ENCODE results near the gene SAMD11.
"Not testable (repeated sequence)": the region's sequence is repeated elsewhere in the genome, so short reads cannot be mapped to it uniquely, and the experiment has no call there.

SAMD11 gene

GRCh38 chr1:978069-978834 is 54.5 kb downstream of the SAMD11 start:
- no peak for FAIRE-seq

DNA sequence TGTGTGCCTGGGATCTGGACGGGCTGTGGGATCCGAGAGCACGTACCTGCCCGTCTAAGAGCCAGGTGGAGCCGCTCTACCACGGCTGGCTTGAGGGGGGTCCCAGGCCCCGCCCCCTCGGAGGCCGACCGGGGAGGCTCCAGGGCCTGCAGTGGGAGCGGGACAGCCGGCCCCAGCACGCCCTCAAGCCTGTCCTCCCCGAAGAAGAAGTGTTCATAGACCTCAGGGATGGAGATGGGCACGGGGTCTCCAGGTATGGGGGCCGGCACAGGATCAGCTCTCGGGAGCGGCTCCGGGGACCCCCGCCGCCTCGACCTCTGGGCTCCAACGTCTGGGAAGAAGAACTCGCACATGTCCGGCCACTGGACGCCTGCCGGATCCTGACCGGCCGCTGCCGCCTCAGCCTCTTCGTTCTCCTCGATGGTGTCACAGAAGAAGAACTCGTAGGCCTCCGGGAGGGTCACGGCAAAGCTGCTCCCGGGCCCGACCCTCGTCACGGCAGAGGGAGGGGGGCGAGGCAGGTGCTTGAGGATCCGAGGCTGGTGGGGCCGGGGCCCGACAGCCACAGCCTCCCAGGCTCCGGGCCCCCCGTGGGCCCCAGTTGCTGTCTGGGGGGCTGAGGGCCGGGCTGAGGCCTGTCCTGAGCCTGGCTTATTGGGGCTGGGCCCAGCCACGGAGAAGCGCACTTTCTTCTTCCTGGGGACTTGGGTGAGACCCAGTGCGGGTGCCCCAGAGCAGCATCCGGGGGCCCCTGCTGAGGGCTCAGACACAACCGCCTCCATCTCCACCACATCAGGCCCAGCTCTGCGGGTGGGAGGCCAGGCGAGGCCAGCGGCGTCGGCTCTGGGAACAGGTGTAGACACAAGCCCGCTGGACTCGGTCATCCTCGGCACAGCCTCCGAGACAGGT is 55.4 kb downstream of the SAMD11 start:
- no peak for FAIRE-seq

DNA sequence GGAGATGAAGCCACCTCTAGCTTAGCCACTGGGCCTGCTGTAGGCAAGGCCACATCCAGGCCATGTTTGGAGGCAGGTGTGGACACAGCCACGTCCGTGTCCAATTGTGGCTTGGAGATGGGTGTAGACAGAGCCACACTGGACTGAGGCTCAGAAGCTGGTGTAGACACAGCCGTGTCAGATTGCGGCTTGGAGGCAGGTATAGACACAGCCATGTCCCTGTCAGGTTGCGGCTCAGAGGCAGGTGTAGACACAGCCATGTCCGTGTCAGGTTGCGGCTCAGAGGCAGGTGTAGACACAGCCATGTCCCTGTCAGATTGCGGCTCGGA is 56.0 kb downstream of the SAMD11 start:
- FAIRE-seq: no peak

DNA sequence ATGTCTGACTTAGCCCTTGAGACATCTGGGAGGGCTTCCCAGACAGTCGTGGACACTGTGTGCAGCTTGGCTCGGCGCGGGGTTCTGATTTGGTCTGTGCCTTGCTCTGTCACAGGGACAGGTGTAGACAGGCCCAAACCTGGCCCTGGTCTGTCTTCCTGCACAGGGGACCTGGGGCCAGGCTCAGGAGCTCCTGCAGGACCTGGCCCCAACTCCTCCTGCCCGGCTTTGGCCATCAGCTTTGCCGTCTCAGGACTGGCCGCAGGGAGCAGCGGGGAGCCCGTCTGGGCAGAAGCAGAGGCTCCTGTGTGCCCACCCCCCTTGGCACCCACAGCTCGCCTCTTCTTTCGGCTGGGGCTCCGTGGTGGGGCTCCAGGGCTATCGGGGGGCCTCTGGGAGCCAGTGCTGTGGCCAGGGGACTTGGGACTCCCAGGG is 56.4 kb downstream of the SAMD11 start:
- no peak for FAIRE-seq

- no peak for FAIRE-seq
These were observed 57.1 kb downstream of the SAMD11 start for GRCh38 chr1:980602-981395.

DNA sequence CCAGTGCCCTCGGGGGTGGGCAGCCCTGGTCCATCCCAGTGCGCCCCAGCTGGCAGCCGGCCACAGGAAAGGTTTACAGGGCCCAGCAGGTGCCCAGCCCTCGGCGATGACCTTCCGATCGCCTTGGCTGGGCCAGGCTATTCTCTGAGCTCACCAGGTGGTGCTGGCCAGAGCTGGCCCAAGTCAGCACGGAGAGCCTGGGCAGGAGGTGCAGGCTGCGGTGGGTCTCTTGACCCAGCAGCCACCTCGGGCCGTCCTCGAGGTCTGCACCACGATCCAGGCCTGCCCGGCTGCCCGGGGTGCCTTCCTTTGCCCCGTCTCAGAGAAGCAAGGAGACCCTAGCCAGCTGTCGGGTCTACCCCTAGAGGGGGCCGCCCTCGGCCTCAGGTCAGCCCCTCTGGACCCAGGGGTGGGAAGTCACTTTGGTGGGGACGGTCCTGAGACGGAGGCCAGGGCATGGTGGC is 57.8 kb downstream of the SAMD11 start:
- FAIRE-seq: no peak

- FAIRE-seq: no peak
These were observed 58.3 kb downstream of the SAMD11 start, which contains the start of gene PERM1 for GRCh38 chr1:981955-982558. PERM1 (minus strand) TSS chr1:982093; CDS start chr1:981029, 1,064 bp downstream.

DNA sequence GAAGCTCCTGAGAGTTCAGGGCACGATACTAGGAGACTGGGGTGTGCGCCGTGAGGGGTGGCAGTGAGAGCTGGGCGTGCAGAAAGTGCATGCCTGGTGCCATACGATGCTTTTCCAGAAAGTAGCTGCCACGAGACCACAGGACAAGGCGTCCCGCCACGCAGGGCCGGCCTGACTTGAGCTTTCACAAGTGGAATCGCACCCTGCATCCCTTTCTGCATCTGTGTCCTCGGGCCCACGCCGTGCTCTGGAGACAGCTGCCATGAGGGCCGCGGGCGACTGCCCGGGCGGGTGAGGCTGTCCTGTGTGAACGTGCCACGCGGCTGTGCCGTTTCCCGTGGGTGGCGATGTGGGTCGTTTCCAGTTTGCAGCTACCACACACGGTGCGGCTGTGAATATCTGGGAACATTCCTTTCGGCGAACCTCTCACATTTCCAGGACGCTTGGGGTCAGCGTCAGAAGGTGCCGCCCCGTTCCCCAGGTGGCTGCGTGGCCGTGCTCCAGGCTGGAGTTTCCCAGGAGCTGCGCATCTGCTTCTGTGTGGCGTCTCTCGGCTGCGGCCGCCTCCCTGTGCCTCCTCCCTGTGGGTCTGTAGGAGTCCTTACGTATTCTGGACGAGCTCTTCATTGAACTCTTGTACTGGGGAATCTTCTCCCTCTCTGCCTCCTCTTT is 59.2 kb downstream of the SAMD11 start:
- FAIRE-seq: no peak

DNA sequence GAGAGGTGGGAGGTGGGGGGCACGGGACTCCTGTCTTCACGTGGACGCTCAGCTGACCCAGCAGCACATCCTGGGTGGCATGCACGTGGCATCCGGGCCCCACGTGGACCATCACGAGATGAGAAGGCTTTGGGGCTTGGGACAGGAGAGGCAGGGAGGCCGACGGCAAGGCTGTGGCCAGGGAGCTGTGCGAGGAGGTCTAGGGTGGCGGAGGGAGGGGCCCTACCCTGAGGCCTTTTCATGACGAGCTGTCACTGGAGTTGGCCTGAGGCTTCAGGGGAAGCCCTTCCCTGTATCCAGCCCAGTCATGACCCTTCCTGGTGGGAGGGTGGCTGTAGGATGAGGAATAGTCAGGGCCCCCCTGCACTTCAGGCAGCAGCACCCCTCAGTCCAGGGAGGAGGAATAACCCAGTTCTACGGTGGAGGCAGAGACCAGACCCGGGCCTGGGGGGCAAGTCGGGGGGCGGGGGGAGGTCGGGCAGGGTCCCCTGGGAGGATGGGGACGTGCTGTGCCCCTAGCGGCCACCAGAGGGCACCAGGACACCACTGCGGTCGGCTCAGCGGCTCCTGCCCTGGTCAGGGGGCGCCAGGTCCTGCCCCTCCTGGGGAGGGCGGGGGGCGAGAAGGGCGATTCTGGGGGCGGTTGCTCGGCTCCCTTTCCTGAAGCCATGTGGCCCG is 60.2 kb downstream of the SAMD11 start:
- no peak for FAIRE-seq

DNA sequence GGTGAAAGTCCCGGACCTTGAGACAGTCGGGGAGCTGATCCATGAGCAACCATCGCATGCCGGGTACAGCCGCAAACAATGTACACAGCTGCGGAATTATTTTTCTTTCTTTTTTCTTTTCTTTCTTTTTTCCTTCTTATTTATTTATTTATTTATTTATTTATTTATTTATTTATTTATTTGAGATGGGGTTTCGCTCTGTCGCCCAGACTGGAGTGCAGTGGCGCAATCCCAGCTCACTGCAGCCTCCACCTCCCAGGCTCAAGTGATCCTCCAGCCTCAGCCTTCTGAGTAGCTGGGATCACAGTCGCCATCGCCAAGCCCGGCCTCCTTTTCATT is 60.7 kb downstream of the SAMD11 start:
- no peak for FAIRE-seq

DNA sequence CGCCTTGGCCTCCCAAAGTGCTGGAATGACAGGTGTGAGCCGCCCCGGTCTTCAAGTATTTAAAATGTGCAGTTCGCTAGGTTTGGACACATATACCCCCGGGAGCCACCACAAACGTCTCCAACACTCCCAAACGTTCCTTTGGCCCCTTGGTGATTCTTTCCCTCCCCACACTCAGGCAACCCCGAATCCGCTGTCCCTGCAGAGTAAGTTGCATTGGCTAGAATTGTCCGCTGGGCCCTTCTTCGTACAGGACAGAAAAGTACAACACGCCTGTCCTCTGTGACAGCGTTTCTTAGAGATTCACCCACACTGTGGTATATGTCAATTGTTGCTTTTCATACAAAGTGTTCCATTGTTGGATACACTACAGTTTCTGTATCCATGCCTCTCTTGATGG is 61.4 kb downstream of the SAMD11 start:
- no peak for FAIRE-seq

DNA sequence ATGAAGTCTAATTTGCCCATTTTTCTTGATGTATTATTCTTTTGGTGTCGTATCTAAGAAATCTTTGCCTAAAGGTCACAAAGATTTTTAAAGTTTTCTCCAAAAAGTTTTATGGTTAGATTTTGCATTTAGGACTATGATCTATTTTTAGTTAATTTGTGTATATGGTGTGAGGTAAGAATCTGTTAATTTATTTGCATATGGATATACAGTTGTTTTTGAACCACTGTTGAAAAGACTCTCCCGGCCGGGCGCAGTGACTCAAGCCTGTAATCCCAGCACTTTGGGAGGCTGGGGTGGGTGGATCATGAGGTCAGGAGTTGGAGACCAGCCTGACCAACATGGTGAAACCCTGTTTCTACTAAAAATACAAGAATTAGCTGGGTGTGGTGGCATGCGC is 64.3 kb downstream of the SAMD11 start:
- not testable (repeated sequence) for FAIRE-seq

- not testable (repeated sequence) for FAIRE-seq
These were observed 67.6 kb downstream of the SAMD11 start for GRCh38 chr1:991275-991674.

DNA sequence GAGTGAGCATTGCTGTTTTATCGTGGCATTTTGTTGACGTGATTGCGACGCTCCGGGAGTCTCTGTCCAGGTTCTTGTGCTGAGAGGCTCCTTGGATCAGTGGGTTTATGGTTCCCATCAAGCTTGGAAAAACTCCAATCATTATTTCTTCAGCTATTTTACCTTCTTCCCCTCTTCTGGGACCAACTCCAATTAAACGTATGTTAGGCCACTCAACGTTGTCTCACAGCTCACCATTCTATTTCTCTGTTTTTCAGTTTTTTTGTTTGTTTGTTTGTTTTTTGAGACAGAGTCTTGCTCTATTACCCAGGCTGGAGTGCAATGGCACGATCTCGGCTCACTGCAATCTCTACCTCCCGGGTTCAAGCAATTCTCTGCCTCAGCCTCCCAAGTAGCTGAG is 68.2 kb downstream of the SAMD11 start:
- no peak for FAIRE-seq

DNA sequence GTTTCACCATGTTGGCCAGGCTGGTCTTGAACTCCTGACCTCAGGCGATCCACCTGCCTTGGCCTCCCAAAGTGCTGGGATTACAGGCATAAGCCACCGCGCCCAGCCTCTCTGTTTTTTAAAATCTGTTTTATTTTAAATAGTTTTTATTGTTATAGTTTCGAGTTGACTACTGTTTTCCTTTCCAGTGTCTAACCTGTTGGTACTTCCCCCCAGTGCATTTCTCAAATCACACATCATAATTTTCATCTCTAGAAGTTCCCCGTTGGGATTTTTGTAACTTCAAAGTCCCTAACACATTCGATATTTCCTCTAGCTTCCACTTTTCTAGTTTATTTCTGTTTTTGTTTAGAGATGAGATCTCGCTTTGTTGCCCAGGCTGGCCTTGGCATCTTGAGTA is 68.6 kb downstream of the SAMD11 start:
- no peak for FAIRE-seq

DNA sequence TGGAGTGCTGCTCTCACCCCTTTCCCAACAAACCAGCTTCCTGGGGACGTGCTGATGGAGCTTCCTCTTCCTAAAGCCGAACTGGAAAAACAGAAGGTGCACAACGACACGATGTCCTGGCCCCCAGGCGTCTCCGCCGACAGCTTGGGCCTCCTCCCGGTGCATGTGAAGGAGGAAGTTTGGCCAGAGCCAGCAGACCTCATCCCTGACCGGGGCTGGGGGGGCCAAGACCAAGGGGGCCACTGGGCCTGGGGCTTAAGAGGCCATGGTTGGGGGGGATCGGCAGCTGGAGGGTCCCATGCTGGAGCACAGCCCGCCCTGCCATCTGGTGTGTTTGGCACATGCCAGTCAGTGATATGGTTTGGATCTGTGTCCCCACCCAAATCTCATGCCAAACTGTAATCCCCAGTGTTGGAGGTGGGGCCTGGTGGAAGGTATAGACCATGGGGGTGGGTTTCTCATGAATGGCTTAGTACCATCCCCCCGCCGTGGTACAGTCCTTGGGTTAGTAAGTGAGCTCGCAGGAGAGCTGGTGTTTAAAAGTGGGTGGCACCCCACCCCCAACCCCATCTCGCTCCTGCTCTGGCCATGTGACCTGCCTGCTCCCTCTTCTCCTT is 69.8 kb downstream of the SAMD11 start:
- no peak for FAIRE-seq
